AG09309 (cell line): ENCODE measurements around the gene CISD3.
A peak's percentile ranks its signal among the peaks of the same experiment; 100 is the strongest.

Source experiments
- DNase-seq: peaks from one replicate; pipeline ENCODE4 v3.0.0-alpha.2; 2010; ENCODE audit warnings: low read depth
- H3K4me3 ChIP-seq: 2 replicates; pipeline ENCODE4 v1.5.1; 2011; ENCODE audit warnings: mild to moderate bottlenecking, low read depth, low read length, moderate library complexity; ENCODE audit not compliant: control insufficient read depth
- CTCF ChIP-seq: IDR thresholded peaks from 2 replicates; pipeline ENCODE4 v1.5.1; 2011; ENCODE audit warnings: mild to moderate bottlenecking, low read depth, low read length, inconsistent platforms; ENCODE audit not compliant: insufficient read depth, control insufficient read depth; ENCODE audit errors: missing control alignments

The CISD3 gene

GRCh38 chr17:38753071-38753506 lies 22.9 kb downstream of the CISD3 start:
- peak overlapping the region; percentile 85 for H3K4me3 ChIP-seq
- TF ChIP-seq CTCF: no peak
- no peak for DNase-seq

- H3K4me3 ChIP-seq: no peak overlapping the region
- peak; percentile 46 for TF ChIP-seq CTCF
- DNase-seq: no peak
Measured at GRCh38 chr17:38761612-38762011, 31.5 kb downstream of the CISD3 start.

GRCh38 chr17:38762231-38762630 lies 32.1 kb downstream of the CISD3 start:
- TF ChIP-seq CTCF: no peak
- DNase-seq: no peak
- H3K4me3 ChIP-seq: no peak overlapping the region

- no peak for TF ChIP-seq CTCF
- no peak overlapping the region for H3K4me3 ChIP-seq
- no peak for DNase-seq
Measured at GRCh38 chr17:38766341-38766740, 36.2 kb downstream of the CISD3 start.

- TF ChIP-seq CTCF: no peak
- DNase-seq: no peak
- H3K4me3 ChIP-seq: no peak overlapping the region
Measured at GRCh38 chr17:38768417-38768816, 38.3 kb downstream of the CISD3 start.

GRCh38 chr17:38773258-38773657 lies 43.1 kb downstream of the CISD3 start:
- no peak for DNase-seq
- H3K4me3 ChIP-seq: no peak overlapping the region
- TF ChIP-seq CTCF: no peak

- no peak for TF ChIP-seq CTCF
- DNase-seq: no peak
- no peak overlapping the region for H3K4me3 ChIP-seq
Measured at GRCh38 chr17:38777641-38778250, 47.6 kb downstream of the CISD3 start.
